HEK293T (cell line): ENCODE results near the gene TCF7L2.

ENCODE experiments used
- CTCF ChIA-PET: fragments of 350-600 bp; formaldehyde crosslinking; extraction: SDS; loops from one replicate; lab custom pipeline; 2021; ENCODE audit warnings: antibody characterized with exemption, inconsistent platforms; lab: Yijun Ruan, JAX
- POLR2A ChIA-PET: fragments of 350-600 bp; formaldehyde crosslinking; extraction: SDS; loops from one replicate; lab custom pipeline; 2020; ENCODE audit warnings: antibody characterized with exemption, inconsistent platforms; lab: Yijun Ruan, JAX
- DNase-seq: peaks from one replicate; pipeline ENCODE4 v3.0.0; 2012; ENCODE audit warnings: mixed read lengths; ENCODE audit errors: extremely low spot score
- ARNT ChIP-seq: fragments of 450-650 bp; IDR thresholded peaks from 2 replicates; pipeline ENCODE4 v1.6.1; 2017; ENCODE audit warnings: mild to moderate bottlenecking
- BHLHE40 ChIP-seq: fragments of 450-650 bp; IDR thresholded peaks from 2 replicates; pipeline ENCODE4 v1.6.1; 2016; ENCODE audit warnings: mild to moderate bottlenecking, moderate library complexity, borderline replicate concordance
- CTBP1 ChIP-seq: fragments of 450-650 bp; IDR thresholded peaks from 2 replicates; pipeline ENCODE4 v1.6.1; 2016; ENCODE audit warnings: borderline replicate concordance
- ELF4 ChIP-seq: fragments of 450-650 bp; IDR thresholded peaks from 2 replicates; pipeline ENCODE4 v1.6.1; 2017; ENCODE audit warnings: antibody characterized with exemption
- FOXA1 ChIP-seq: fragments of 450-650 bp; IDR thresholded peaks from 2 replicates; pipeline ENCODE4 v1.6.1; 2016; ENCODE audit warnings: mild to moderate bottlenecking
- FOXK2 ChIP-seq: fragments of 450-650 bp; IDR thresholded peaks from 2 replicates; pipeline ENCODE4 v1.6.1; 2016; ENCODE audit warnings: mild to moderate bottlenecking
- FOXM1 ChIP-seq: fragments of 450-650 bp; IDR thresholded peaks from 2 replicates; pipeline ENCODE4 v1.6.1; 2017; ENCODE audit warnings: mild to moderate bottlenecking, borderline replicate concordance
- HDGF ChIP-seq: fragments of 450-650 bp; IDR thresholded peaks from 2 replicates; pipeline ENCODE4 v1.6.1; 2017; ENCODE audit warnings: antibody characterized with exemption, borderline replicate concordance
- L3MBTL2 ChIP-seq: fragments of 450-650 bp; conservative IDR thresholded peaks from 2 replicates; pipeline ENCODE4 v1.6.1; 2016; ENCODE audit warnings: mild to moderate bottlenecking
- LEF1 ChIP-seq: fragments of 450-650 bp; IDR thresholded peaks from 2 replicates; pipeline ENCODE4 v1.6.1; 2017; ENCODE audit warnings: mild to moderate bottlenecking, borderline replicate concordance
- NFRKB ChIP-seq: fragments of 450-650 bp; IDR thresholded peaks from 2 replicates; pipeline ENCODE4 v1.6.1; 2016; ENCODE audit warnings: mild to moderate bottlenecking, moderate library complexity
- PKNOX1 ChIP-seq: fragments of 450-650 bp; IDR thresholded peaks from 2 replicates; pipeline ENCODE4 v1.6.1; 2016
- SP1 ChIP-seq: fragments of 450-650 bp; IDR thresholded peaks from 2 replicates; pipeline ENCODE4 v1.6.1; 2017
- SUZ12 ChIP-seq: fragments of 450-650 bp; IDR thresholded peaks from 2 replicates; pipeline ENCODE4 v1.6.1; 2016; ENCODE audit warnings: mild to moderate bottlenecking
- TARDBP ChIP-seq: fragments of 450-650 bp; IDR thresholded peaks from 2 replicates; pipeline ENCODE4 v1.6.1; 2016
- ZNF384 ChIP-seq: fragments of 450-650 bp; IDR thresholded peaks from 2 replicates; pipeline ENCODE4 v1.6.1; 2016

The TCF7L2 gene

GRCh38 chr10:113151190-113151666 lies 201.2 kb downstream of the TCF7L2 start:
- TF ChIP-seq FOXK2 (no peak), ELF4 (no peak), CTBP1 (no peak), L3MBTL2 (no peak), FOXA1 (no peak), TARDBP (no peak), FOXM1 (no peak), HDGF (no peak), BHLHE40 (no peak), NFRKB (no peak), ZNF384 (no peak)
- POLR2A ChIA-PET, result no interaction called here
- CTCF ChIA-PET, result no interaction called here
- no peak for DNase-seq

- ChIA-PET POLR2A (no interaction called here), CTCF (interaction anchor here (0.6 kb wide), 1 partner anchor 126 kb away, joined by 3 read pairs; no protein-coding TSS in a partner anchor)
- TF ChIP-seq CTBP1 (no peak), ELF4 (no peak), SUZ12 (no peak), NFRKB (no peak), ARNT (no peak), FOXA1 (no peak), SP1 (no peak)
- DNase-seq, result no peak
Observed at GRCh38 chr10:113153493-113154102, 203.6 kb downstream of the TCF7L2 start.

GRCh38 chr10:113157441-113157840 lies 207.4 kb downstream of the TCF7L2 start:
- CTCF ChIA-PET, result interaction anchor here (0.6 kb wide), 1 partner anchor 16 kb away, joined by 4 read pairs; no protein-coding TSS in a partner anchor
- no peak for DNase-seq
- no peak for TF ChIP-seq FOXA1
- no peak for TF ChIP-seq CTBP1
- TF ChIP-seq ZNF384, result no peak
- no peak for TF ChIP-seq ELF4
- TF ChIP-seq ARNT, result no peak
- TF ChIP-seq FOXK2, result no peak
- TF ChIP-seq SP1, result no peak
- no peak for TF ChIP-seq BHLHE40
- TF ChIP-seq SUZ12, result no peak
- TF ChIP-seq FOXM1, result no peak
- no peak for TF ChIP-seq PKNOX1
- POLR2A ChIA-PET, result no interaction called here

- DNase-seq, result peak; percentile 39
- no peak for TF ChIP-seq BHLHE40
- CTCF ChIA-PET, result interaction anchor here (0.6 kb wide), 1 partner anchor 15 kb away, joined by 4 read pairs; no protein-coding TSS in a partner anchor
- POLR2A ChIA-PET, result no interaction called here
Observed at GRCh38 chr10:113158183-113158582, 208.1 kb downstream of the TCF7L2 start.

GRCh38 chr10:113159563-113159962 lies 209.5 kb downstream of the TCF7L2 start:
- TF ChIP-seq ARNT (no peak), FOXK2 (no peak), ZNF384 (no peak), LEF1 (no peak), PKNOX1 (no peak), SUZ12 (no peak), NFRKB (no peak), FOXA1 (no peak), SP1 (no peak), ELF4 (no peak), HDGF (no peak), FOXM1 (no peak), BHLHE40 (no peak), CTBP1 (no peak), L3MBTL2 (no peak), TARDBP (no peak)
- no peak for DNase-seq
- ChIA-PET CTCF (interaction anchor here (0.6 kb wide), 1 partner anchor 33 kb away, joined by 3 read pairs; no protein-coding TSS in a partner anchor), POLR2A (interaction anchor here (0.6 kb wide), 1 partner anchor 181 kb away, joined by 3 read pairs; no protein-coding TSS in a partner anchor)

GRCh38 chr10:113160641-113161040 lies 210.6 kb downstream of the TCF7L2 start:
- POLR2A ChIA-PET, result no interaction called here
- no peak for DNase-seq
- TF ChIP-seq BHLHE40, result no peak
- no peak for TF ChIP-seq NFRKB
- no peak for TF ChIP-seq L3MBTL2
- no peak for TF ChIP-seq SUZ12
- no peak for TF ChIP-seq HDGF
- TF ChIP-seq LEF1, result no peak
- no peak for TF ChIP-seq FOXK2
- TF ChIP-seq ELF4, result no peak
- TF ChIP-seq CTBP1, result no peak
- no peak for TF ChIP-seq ARNT
- no peak for TF ChIP-seq TARDBP
- CTCF ChIA-PET, result no interaction called here

GRCh38 chr10:113161066-113161465 lies 211.0 kb downstream of the TCF7L2 start:
- no peak for DNase-seq
- ChIA-PET CTCF (no interaction called here), POLR2A (no interaction called here)
- TF ChIP-seq SP1 (no peak), TARDBP (no peak), NFRKB (no peak), LEF1 (no peak), CTBP1 (no peak), L3MBTL2 (no peak), FOXA1 (no peak), ELF4 (no peak), FOXK2 (no peak), ARNT (no peak), SUZ12 (no peak), ZNF384 (no peak), PKNOX1 (no peak), BHLHE40 (no peak), FOXM1 (no peak), HDGF (no peak)
